ENCODE measurements around the gene CALML4.

The CALML4 gene

DNA sequence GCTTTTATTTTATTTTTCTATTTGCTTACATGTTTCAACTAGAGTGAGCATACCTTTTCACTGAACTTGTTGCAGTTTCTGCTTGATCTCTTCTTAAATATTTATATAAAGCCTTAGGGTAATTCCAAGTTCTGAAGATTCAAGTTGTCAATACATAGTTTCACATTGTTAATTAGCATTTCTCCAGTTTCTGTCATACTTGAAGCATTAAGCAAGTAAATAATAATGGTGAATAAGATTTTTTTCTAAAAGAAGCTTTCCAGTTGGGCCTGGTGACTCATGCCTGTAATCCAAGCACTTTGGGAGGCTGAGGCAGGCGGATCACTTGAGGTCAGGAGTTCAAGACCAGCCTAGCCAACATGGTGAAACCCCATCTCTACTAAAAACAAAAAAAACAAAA is 53.9 kb downstream of the CALML4 start:
- Histone ChIP-seq H3K27ac (no peak overlapping the region), H3K4me2 (ENCODE audit: low read length) (no peak overlapping the region), H3K9me3 (ENCODE audit: control insufficient read depth, low read length) (no peaks in the 10 kb centered on the region), H3K4me3 (ENCODE audit: low read depth, low read length) (no peak overlapping the region), H3K27me3 (ENCODE audit: control insufficient read depth, insufficient read depth, low read length) (no peaks in the 10 kb centered on the region), H3K36me3 (ENCODE audit: control insufficient read depth, insufficient read depth, low read length) (no peaks in the 10 kb centered on the region), H2AFZ (no peak overlapping the region), H3K4me1 (no peaks in the 10 kb centered on the region), H3K9ac (no peak overlapping the region), H3K79me2 (peaks cover 4% of the 10 kb centered on the region)
- TF ChIP-seq, protein P1, sequence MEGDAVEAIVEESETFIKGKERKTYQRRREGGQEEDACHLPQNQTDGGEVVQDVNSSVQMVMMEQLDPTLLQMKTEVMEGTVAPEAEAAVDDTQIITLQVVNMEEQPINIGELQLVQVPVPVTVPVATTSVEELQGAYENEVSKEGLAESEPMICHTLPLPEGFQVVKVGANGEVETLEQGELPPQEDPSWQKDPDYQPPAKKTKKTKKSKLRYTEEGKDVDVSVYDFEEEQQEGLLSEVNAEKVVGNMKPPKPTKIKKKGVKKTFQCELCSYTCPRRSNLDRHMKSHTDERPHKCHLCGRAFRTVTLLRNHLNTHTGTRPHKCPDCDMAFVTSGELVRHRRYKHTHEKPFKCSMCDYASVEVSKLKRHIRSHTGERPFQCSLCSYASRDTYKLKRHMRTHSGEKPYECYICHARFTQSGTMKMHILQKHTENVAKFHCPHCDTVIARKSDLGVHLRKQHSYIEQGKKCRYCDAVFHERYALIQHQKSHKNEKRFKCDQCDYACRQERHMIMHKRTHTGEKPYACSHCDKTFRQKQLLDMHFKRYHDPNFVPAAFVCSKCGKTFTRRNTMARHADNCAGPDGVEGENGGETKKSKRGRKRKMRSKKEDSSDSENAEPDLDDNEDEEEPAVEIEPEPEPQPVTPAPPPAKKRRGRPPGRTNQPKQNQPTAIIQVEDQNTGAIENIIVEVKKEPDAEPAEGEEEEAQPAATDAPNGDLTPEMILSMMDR (IDR thresholded peaks at IDR 0.05), result no peak

DNA sequence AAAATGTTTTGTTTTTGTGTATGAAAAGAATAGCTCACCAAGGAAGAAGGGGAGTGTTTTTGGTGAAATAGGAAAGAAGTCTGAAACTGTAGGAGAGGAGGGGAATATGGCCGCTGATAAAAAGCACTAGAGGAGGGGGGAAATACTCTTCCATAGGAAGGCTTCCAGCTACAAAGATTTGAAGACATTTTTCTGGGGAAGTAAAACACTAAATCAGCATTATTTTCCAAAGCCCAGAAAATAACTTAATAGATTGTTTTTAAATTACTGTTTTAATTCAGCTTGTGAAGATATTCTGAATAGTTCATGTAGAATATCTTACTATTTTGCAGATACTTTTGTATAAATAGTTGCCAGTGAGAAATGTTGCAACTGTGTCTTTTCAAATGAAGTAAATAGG is 54.9 kb downstream of the CALML4 start:
- TF ChIP-seq, protein P1 (IDR thresholded peaks at IDR 0.05), result no peak
- H3K27ac ChIP-seq, result no peak overlapping the region

DNA sequence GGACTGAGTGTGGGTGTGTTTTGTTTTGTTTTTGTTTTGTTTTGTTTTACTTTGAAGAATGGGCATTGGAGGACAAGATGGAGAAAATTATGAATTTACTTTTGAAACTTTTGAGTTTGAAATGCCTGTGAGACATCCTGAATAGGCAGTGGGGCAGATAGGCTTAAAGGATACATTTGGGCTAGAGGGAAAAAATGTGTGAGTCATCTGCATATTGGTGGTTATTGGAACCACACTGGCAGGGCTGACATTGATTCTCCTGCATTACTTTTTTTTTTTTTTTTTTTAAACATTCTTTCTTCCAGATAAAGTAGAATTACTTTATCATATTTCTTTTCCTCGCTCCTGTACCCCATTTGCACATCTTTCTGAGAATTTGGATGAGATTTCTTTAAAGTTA is 56.1 kb downstream of the CALML4 start:
- no peak overlapping the region for H3K4me3 ChIP-seq (ENCODE audit: low read depth, low read length)
- H3K9me3 ChIP-seq (ENCODE audit: control insufficient read depth, low read length), result no peaks in the 10 kb centered on the region
- TF ChIP-seq, protein P1 (IDR thresholded peaks at IDR 0.05), result no peak
- H3K27me3 ChIP-seq (ENCODE audit: control insufficient read depth, insufficient read depth, low read length), result no peaks in the 10 kb centered on the region
- H2AFZ ChIP-seq, result no peak overlapping the region
- H3K79me2 ChIP-seq, result no peaks in the 10 kb centered on the region
- no peak overlapping the region for H3K4me2 ChIP-seq (ENCODE audit: low read length)
- no peaks in the 10 kb centered on the region for H3K4me1 ChIP-seq
- H3K27ac ChIP-seq, result no peak overlapping the region
- no peak overlapping the region for H3K9ac ChIP-seq
- H3K36me3 ChIP-seq (ENCODE audit: control insufficient read depth, insufficient read depth, low read length), result no peaks in the 10 kb centered on the region

More for the DNA sequence above, 54.9 kb downstream of the CALML4 start:
- Histone ChIP-seq H3K27me3 (ENCODE audit: control insufficient read depth, insufficient read depth, low read length) (no peaks in the 10 kb centered on the region), H3K4me1 (no peaks in the 10 kb centered on the region), H3K4me2 (ENCODE audit: low read length) (no peak overlapping the region), H3K4me3 (ENCODE audit: low read depth, low read length) (no peak overlapping the region), H3K9me3 (ENCODE audit: control insufficient read depth, low read length) (no peaks in the 10 kb centered on the region), H3K9ac (no peak overlapping the region), H2AFZ (no peak overlapping the region), H3K36me3 (ENCODE audit: control insufficient read depth, insufficient read depth, low read length) (no peaks in the 10 kb centered on the region), H3K79me2 (no peaks in the 10 kb centered on the region)

DNA sequence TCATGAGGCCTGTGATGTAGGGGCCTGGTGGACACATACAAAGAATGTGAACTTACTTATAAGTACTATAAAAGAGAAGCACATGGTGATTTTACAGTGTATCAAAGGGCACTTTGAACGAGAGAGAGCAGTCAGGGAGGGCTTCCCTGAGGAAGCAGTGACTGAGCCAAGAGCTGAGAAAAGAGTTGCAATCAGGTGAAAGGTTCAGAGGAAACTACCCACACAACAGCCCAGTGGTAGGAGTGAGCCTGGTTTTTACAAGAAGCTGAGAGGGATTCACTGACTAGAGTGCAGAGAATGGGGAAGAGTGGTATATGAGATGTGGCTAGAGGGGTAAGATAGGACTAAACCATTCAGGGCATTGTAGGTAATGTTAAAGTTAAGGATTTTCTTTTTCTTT is 57.1 kb downstream of the CALML4 start:
- H3K9me3 ChIP-seq (ENCODE audit: control insufficient read depth, low read length), result no peaks in the 10 kb centered on the region
- H3K4me2 ChIP-seq (ENCODE audit: low read length), result no peak overlapping the region
- H3K4me3 ChIP-seq (ENCODE audit: low read depth, low read length), result no peak overlapping the region
- no peaks in the 10 kb centered on the region for H3K36me3 ChIP-seq (ENCODE audit: control insufficient read depth, insufficient read depth, low read length)
- H3K27me3 ChIP-seq (ENCODE audit: control insufficient read depth, insufficient read depth, low read length), result no peaks in the 10 kb centered on the region
- no peak overlapping the region for H3K9ac ChIP-seq
- no peaks in the 10 kb centered on the region for H3K79me2 ChIP-seq
- no peak overlapping the region for H2AFZ ChIP-seq
- TF ChIP-seq, protein P1 (IDR thresholded peaks at IDR 0.05), result no peak
- H3K27ac ChIP-seq, result no peak overlapping the region
- H3K4me1 ChIP-seq, result no peaks in the 10 kb centered on the region

DNA sequence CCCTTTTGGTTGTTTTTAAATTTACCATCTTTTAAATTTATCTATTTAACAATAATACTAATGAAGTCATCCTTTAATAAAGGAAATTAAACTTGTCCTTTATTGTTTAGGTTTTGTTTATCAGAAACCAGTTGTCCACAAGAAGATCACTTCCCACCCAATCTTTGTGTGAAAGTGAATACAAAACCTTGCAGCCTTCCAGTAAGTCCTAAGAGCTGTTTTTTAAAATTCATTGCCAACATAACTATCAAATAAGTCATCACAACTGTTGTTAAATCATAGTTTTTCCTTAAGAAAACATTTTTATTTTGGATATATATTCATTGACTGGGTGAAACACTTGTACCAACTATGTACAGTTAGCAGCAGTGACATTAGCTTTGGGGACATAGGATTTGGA is 59.4 kb downstream of the CALML4 start:
- TF ChIP-seq, protein P1 (IDR thresholded peaks at IDR 0.05), result no peak
- H3K79me2 ChIP-seq, result peaks cover 2% of the 10 kb centered on the region
- no peak overlapping the region for H3K9ac ChIP-seq
- no peaks in the 10 kb centered on the region for H3K4me1 ChIP-seq
- no peak overlapping the region for H2AFZ ChIP-seq
- H3K27ac ChIP-seq, result no peak overlapping the region
- no peaks in the 10 kb centered on the region for H3K9me3 ChIP-seq (ENCODE audit: control insufficient read depth, low read length)
- no peak overlapping the region for H3K4me2 ChIP-seq (ENCODE audit: low read length)
- no peak overlapping the region for H3K4me3 ChIP-seq (ENCODE audit: low read depth, low read length)
- H3K36me3 ChIP-seq (ENCODE audit: control insufficient read depth, insufficient read depth, low read length), result no peaks in the 10 kb centered on the region
- no peaks in the 10 kb centered on the region for H3K27me3 ChIP-seq (ENCODE audit: control insufficient read depth, insufficient read depth, low read length)

Measured in parathyroid adenoma (tissue), 2 donors.